Effector memory CD4-positive, alpha-beta T cell (primary cell): ENCODE data around the gene FAM9C.
A peak's percentile ranks its signal among the peaks of the same experiment; 100 is the strongest.

Source experiments
- DNase-seq, 3 donors: peaks; one replicate each; pipeline ENCODE4 v3.0.0-alpha.2; 2020
- H3K27ac ChIP-seq: 2 replicates; pipeline ENCODE4 v1.7.0; 2013; ENCODE audit warnings: mild to moderate bottlenecking, low read length, moderate library complexity; ENCODE audit not compliant: insufficient read depth, poor library complexity, severe bottlenecking
- H3K27me3 ChIP-seq: replicated peaks from 2 replicates; pipeline ENCODE4 v1.7.0; 2013; ENCODE audit warnings: mild to moderate bottlenecking, low read length; ENCODE audit not compliant: insufficient read depth, control insufficient read depth, poor library complexity, severe bottlenecking
- H3K36me3 ChIP-seq: 2 replicates; pipeline ENCODE4 v1.7.0; 2013; ENCODE audit warnings: mild to moderate bottlenecking, low read length, moderate library complexity; ENCODE audit not compliant: control insufficient read depth, insufficient read depth
- H3K4me1 ChIP-seq: 2 replicates; pipeline ENCODE4 v1.7.0; 2013; ENCODE audit warnings: low read length, mild to moderate bottlenecking; ENCODE audit not compliant: control insufficient read depth, insufficient read depth, poor library complexity, severe bottlenecking
- H3K4me3 ChIP-seq: 2 replicates; pipeline ENCODE4 v1.7.0; 2013; ENCODE audit warnings: low read length, low read depth, mild to moderate bottlenecking; ENCODE audit not compliant: insufficient read depth, poor library complexity, severe bottlenecking
- H3K9me3 ChIP-seq: 2 replicates; pipeline ENCODE4 v1.7.0; 2013; ENCODE audit warnings: mild to moderate bottlenecking, low read length, moderate library complexity; ENCODE audit not compliant: control insufficient read depth

Gene FAM9C

DNA sequence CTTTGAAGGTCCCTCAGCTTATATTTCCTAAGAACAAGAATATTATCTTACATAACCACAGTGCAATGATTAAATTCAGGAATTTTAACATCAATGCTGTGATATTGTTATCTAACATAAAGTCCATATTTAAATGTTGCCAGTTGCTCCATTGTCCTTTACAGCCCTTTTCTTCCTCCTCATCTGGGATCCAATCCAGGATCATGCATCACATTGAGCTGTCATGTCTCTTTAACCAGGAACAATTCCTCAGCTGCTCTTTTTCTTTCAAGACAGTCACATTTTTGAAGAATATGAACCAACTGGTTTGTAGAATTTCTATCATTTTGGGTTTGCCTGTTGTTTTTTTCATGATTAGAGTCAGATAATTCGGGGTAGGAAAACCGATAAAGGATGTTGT is 57.5 kb downstream of the FAM9C start:
- Histone ChIP-seq H3K4me3 (no peak overlapping the region), H3K36me3 (no peaks in the 10 kb centered on the region), H3K4me1 (peaks cover 43% of the 10 kb centered on the region), H3K9me3 (no peaks in the 10 kb centered on the region), H3K27ac (no peak overlapping the region), H3K27me3 (no peaks in the 10 kb centered on the region)
- no peak for DNase-seq

DNA sequence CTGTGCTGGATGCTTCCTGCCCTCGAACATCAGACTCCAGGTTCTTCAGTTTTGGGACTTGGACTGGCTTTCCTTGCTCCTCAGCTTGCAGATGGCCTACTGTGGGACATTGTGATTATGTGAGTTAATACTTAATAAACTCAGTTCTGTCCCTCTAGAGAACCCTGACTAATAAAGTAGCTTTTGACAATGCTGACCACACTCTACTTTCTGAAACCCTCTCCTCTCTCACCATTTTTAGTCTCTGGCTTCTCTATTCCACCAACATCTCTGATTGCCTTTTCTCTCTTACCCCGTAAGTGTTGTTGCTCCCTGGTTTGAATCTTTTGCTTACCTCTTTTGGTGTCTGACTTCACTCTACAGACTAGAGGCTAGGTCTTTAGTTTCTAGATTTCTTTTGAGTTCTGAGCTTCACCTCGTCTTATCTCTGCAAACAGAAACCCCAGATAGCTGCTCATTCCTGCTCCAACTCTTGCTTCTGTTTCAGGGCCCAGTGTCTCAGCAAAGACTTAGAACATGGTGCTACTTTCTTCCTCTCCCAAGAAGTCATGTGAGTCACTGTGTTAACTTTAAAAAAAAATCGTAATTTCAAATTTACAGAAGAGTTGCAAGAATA is 58.1 kb downstream of the FAM9C start:
- H3K9me3 ChIP-seq = no peaks in the 10 kb centered on the region
- H3K36me3 ChIP-seq = no peaks in the 10 kb centered on the region
- no peaks in the 10 kb centered on the region for H3K27me3 ChIP-seq
- H3K27ac ChIP-seq = peak overlapping the region; percentile 41
- H3K4me3 ChIP-seq = no peak overlapping the region
- H3K4me1 ChIP-seq = peaks cover 49% of the 10 kb centered on the region
- DNase-seq = no peak
